IPS-18a (cell line): ENCODE results near the gene ARHGAP21.

ENCODE experiments used
- H3K27ac ChIP-seq: one replicate; pipeline ENCODE4 v1.5.1; 2013; ENCODE audit warnings: low read length
- H3K27me3 ChIP-seq: one replicate; pipeline ENCODE4 v1.6.1; 2013; ENCODE audit warnings: mild to moderate bottlenecking, low read length; ENCODE audit not compliant: control insufficient read depth, insufficient read depth
- H3K36me3 ChIP-seq: one replicate; pipeline ENCODE4 v1.6.1; 2013; ENCODE audit warnings: low read depth, low read length; ENCODE audit not compliant: control insufficient read depth
- H3K4me1 ChIP-seq: one replicate; pipeline ENCODE4 v1.6.1; 2013; ENCODE audit warnings: low read depth, low read length; ENCODE audit not compliant: control insufficient read depth
- H3K4me3 ChIP-seq: one replicate; pipeline ENCODE4 v1.5.1; 2013; ENCODE audit warnings: low read length
- H3K9ac ChIP-seq: one replicate; pipeline ENCODE4 v1.6.1; 2013; ENCODE audit warnings: mild to moderate bottlenecking, low read length, moderate library complexity
- H3K9me3 ChIP-seq: one replicate; pipeline ENCODE4 v1.6.1; 2013; ENCODE audit warnings: low read depth, low read length; ENCODE audit not compliant: control insufficient read depth

Gene ARHGAP21

DNA sequence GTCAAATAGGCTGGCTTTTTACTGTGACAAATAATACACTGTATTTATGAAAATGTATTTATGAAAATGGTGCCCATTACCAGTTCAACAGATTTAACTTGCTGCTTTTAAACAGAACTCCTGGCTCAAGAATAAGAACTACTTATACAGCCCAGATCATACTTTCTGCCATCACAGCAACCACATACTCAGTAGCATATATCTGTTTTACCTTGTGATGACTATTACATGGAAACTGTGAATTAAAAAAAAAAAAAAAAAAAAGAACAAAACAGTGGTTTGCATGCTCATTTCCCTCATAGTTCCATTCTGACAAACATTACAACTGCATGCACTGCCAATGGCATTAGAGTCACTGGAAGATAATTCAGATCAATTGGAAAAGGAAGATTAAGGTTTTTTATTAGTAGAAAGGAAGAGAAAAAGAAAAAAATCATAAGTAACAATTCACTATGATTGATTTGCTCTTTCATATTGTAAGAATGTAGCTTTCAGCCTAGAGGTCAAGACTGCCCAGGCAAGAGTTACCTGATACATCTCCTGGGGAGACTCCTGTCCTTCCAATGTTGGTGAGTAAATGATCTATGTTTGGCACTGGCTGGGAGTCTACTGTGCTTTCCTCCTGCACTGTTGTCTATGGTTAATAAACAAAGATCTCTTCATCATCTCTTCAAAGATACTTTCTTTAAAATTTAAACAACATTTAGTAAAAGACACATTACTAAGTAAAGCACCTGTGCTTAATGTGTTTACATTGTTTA, 132.8 kb downstream of the ARHGAP21 start:
- Histone ChIP-seq H3K27ac (no peak overlapping the region), H3K9ac (no peak overlapping the region), H3K36me3 (peaks cover 75% of the 10 kb centered on the region), H3K9me3 (no peaks in the 10 kb centered on the region), H3K4me3 (no peak overlapping the region), H3K27me3 (no peaks in the 10 kb centered on the region), H3K4me1 (no peaks in the 10 kb centered on the region)

DNA sequence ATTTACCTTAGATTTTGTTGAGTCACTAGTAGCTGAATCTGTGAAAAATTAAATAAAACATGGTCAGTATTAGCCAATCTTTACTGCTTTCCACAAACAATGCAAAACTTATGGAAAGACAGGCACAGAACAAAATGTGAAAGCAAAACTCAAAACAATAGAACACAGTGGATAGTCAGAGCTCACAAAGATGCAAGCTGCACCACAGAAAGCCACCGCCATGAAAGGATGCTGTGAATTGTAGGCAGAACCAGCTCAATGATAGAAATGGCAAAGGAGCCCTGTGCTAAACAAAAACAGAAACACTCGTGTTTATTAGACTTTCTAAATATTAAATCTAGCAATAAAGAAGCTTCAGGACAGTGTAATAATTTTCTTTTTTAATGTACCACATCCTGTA, 134.4 kb downstream of the ARHGAP21 start:
- no peaks in the 10 kb centered on the region for H3K9me3 ChIP-seq
- no peak overlapping the region for H3K4me3 ChIP-seq
- no peak overlapping the region for H3K27ac ChIP-seq
- peaks cover 59% of the 10 kb centered on the region for H3K36me3 ChIP-seq
- no peaks in the 10 kb centered on the region for H3K27me3 ChIP-seq
- H3K4me1 ChIP-seq, result no peaks in the 10 kb centered on the region
- no peak overlapping the region for H3K9ac ChIP-seq

DNA sequence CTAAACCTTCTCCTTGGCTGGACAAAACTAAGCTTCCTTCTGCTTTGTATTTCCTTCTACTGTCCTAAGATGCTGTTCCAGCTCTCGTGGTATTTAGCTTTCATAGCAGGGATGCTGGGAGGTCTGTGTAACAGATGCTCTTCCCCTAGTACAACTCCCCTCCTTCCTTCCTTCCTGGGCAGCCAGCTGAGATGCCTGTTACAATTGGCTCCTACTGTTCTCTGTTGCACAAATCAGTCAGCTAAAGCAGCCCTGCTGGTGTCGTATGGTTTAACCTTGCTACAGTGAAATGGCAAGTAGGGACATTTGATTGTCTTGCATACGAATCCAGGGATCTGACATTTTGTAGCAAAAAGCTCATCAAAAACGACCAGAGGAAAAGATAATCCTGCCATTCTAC, 143.8 kb downstream of the ARHGAP21 start:
- H3K4me1 ChIP-seq, result peaks cover 8% of the 10 kb centered on the region
- no peaks in the 10 kb centered on the region for H3K27me3 ChIP-seq
- no peaks in the 10 kb centered on the region for H3K9me3 ChIP-seq
- H3K27ac ChIP-seq, result no peak overlapping the region
- no peak overlapping the region for H3K4me3 ChIP-seq
- H3K36me3 ChIP-seq, result peaks cover 7% of the 10 kb centered on the region
- no peak overlapping the region for H3K9ac ChIP-seq

DNA sequence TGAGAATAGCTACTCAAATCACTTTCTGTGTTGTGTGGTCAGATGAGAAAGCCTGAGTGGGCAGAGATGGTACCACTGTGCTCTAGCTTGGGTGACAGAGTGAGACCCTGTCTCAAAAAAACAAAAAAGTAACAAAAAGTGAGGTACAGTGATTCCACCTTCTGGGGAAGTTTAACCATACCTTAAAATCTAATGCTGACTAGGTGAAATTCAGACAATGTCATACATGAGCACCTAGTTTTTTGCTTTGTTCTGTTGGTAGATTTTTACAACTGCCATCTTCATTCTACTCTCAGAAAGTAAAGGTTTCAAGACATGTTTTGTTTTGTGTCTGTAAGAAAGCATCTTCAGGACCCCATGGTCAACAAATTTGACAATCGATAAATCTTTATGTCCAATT, 144.2 kb downstream of the ARHGAP21 start:
- peaks cover 7% of the 10 kb centered on the region for H3K36me3 ChIP-seq
- peaks cover 8% of the 10 kb centered on the region for H3K4me1 ChIP-seq
- no peak overlapping the region for H3K9ac ChIP-seq
- H3K27me3 ChIP-seq, result no peaks in the 10 kb centered on the region
- H3K9me3 ChIP-seq, result no peaks in the 10 kb centered on the region
- H3K4me3 ChIP-seq, result no peak overlapping the region
- H3K27ac ChIP-seq, result no peak overlapping the region

DNA sequence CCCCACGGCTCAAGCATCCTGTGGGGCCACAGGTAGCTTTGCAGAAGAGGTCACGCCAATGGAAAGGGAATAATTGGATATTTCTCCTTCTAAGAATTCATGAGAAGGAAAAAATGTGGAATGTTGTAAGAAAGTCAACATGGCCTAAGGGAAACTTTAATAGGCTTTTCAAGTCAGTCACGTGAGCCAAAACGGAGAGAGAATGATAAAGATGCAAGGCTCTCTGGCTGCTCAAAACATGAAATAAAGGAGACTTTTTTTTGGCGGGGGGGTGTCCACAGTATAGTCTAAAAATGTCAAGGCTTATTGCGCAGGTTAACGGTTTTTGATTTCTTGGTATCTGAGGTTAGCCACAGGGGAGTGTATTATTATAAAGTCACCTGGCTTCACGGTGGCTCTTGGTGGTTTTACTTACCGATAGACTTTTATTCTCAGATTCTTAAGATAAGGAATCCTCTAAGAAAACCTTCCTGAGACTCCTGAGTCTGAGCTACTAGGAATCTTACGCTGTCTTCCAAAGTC, 148.1 kb downstream of the ARHGAP21 start:
- no peak overlapping the region for H3K4me3 ChIP-seq
- no peak overlapping the region for H3K27ac ChIP-seq
- peaks cover 8% of the 10 kb centered on the region for H3K4me1 ChIP-seq
- no peaks in the 10 kb centered on the region for H3K9me3 ChIP-seq
- no peaks in the 10 kb centered on the region for H3K36me3 ChIP-seq
- no peak overlapping the region for H3K9ac ChIP-seq
- no peaks in the 10 kb centered on the region for H3K27me3 ChIP-seq

DNA sequence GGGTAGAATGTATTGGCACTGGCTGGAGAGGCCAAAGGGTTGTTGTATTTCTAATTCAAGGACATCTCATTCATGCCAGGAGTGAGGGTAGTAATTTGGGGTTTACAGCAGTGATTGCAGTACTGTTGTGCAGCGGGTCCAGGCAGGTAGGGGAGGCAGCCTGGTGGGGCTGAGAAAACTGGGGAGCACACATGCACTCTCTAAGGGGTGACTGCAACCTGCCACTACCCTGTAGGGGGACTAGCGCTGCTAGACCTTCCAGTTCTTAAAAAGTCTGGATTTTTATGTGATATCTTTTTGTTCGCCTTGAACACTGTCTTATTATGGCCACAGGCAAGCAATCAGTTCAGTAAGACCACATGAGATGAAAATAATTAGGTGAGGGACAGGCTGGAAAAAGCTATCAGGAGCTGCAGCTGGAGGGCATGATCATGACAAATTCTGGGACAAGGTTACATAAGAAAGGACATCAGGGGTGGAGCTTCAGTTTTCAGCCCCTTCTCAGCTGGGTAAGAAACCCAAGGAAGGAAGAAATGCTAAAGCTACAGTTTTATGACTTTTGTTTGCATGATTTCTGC, 149.0 kb downstream of the ARHGAP21 start:
- Histone ChIP-seq H3K36me3 (no peaks in the 10 kb centered on the region), H3K27me3 (no peaks in the 10 kb centered on the region), H3K4me1 (peaks cover under 1% of the 10 kb centered on the region), H3K9me3 (no peaks in the 10 kb centered on the region), H3K4me3 (no peak overlapping the region), H3K27ac (no peak overlapping the region), H3K9ac (no peak overlapping the region)

DNA sequence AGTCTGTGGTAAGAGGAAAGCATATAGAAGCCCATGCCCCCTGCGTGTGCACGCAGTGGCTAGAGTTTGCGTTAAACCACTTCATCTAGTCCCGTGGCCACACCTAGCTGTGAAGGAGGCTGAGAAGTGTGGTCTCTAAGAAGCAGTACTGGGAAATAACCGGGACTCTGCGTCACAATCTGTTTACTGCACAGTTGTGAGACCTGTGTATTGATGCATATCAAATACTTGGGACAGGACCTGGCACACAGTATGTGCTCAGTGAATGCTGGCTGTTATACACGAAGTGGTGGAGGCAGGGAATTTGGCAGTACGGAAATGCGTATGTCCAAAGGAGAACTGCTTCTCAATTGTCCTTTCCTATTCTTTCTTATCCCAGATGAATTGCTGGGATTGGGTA, 149.5 kb downstream of the ARHGAP21 start:
- Histone ChIP-seq H3K27me3 (no peaks in the 10 kb centered on the region), H3K27ac (no peak overlapping the region), H3K4me1 (no peaks in the 10 kb centered on the region), H3K4me3 (no peak overlapping the region), H3K9ac (no peak overlapping the region), H3K36me3 (no peaks in the 10 kb centered on the region), H3K9me3 (no peaks in the 10 kb centered on the region)

DNA sequence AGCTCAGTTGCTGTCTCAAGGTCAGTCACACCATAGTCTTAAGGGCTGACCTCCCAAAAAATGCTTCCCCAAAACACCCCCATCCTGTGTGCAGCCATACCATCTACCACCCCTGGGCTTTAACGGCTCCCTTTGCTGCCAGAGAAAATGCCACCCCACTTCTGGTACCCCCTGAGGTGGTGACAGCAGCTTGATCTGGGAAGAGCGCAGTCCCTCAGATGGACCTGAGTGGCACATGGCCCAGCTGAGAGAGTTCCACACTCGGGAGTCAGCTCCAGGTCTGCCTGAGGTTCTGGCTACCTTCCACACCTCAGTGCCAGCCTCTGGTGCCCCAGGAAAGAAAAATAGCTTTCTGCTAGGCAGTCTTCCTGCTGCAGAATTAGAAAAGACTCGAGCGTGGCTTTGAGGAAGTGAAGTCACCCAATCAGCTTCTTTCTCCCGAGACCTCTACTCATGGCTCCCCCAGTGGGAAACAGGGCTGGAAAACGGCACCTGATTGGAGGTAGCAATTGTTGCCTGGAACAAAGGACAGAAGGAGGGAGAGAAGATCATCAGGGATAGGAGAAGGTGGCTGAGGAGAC, 151.7 kb downstream of the ARHGAP21 start:
- Histone ChIP-seq H3K36me3 (no peaks in the 10 kb centered on the region), H3K9me3 (no peaks in the 10 kb centered on the region), H3K27ac (no peak overlapping the region), H3K27me3 (no peaks in the 10 kb centered on the region), H3K9ac (no peak overlapping the region), H3K4me1 (no peaks in the 10 kb centered on the region), H3K4me3 (no peak overlapping the region)

DNA sequence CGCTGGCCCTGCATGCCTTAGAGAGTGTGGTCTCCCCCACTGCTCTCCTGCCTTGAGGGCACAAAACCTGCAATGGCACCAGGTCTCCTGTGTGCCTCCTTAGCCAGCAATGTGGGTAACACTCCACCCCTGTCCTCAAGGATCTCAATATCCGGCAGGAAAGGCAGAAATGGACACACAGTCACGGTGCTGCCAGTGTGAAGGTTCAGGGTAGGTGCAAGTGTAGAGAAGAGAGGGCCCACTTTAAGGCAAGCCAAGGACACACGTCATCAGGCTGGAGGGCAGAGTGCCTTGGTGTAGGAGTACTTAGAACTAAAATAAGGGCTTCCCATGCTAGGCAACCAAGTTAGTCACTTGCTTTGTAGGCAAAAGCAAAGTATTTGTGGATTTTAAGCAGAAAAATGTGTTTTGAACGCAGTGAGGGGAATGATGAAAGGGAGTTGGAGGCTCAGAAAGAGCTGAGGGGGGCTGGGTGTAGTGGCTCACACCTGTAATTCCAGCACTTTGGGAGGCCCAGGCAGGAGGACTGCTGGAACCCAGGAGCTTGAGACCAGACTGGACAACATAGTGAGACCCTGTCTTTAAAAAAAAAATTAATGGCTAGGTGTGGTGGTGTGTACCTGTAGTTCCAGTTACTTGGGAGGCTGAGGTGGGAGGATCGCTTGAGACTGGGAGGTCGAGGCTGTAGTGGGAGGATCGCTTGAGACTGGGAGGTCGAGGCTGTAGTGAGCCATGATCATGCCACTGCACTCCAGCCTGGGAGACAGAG, 152.8 kb downstream of the ARHGAP21 start:
- Histone ChIP-seq H3K27me3 (no peaks in the 10 kb centered on the region), H3K27ac (no peak overlapping the region), H3K9ac (no peak overlapping the region), H3K4me3 (no peak overlapping the region), H3K9me3 (no peaks in the 10 kb centered on the region), H3K36me3 (no peaks in the 10 kb centered on the region), H3K4me1 (no peaks in the 10 kb centered on the region)

DNA sequence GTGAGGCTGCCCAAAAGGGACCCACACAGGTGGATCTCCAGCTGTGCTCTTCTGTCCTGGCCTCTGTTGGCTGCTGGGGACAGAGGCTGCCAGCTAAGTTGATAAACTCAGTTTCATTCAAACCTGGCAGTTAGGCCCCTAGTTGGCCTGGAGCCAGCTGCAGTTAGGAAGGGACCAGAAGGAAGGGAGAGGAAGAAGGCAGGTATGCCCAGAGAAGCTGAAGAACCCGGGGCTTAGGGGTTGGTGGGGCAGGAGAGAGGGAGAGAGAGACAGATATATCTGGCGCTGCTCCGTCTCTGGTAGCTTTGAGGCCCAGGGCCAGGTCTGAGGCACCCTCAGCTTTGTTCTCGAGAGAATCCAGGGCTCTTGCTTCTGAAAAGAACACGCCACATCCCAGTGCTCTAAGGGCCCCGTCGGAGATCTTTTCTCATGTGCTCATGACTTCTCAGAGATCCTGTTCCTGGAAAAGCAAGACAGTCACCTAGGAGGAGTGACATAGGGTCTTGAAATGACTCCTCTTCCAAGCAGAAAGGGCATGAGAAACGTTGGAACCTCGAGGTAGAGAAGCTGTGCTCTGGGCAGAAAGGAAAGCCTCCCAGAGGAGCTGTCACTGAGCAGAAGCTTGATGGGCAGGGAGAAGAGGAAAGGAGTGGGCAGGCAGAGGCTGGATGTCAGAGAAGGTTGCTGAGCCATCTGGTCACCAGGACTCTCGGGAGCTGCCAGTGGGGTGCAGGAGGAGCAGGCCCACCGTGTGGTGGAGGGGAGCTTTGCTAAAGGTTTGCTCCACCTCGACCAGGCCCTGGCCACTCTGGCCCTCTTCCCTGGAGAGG, 153.6 kb downstream of the ARHGAP21 start:
- Histone ChIP-seq H3K9ac (no peak overlapping the region), H3K27me3 (no peaks in the 10 kb centered on the region)

DNA sequence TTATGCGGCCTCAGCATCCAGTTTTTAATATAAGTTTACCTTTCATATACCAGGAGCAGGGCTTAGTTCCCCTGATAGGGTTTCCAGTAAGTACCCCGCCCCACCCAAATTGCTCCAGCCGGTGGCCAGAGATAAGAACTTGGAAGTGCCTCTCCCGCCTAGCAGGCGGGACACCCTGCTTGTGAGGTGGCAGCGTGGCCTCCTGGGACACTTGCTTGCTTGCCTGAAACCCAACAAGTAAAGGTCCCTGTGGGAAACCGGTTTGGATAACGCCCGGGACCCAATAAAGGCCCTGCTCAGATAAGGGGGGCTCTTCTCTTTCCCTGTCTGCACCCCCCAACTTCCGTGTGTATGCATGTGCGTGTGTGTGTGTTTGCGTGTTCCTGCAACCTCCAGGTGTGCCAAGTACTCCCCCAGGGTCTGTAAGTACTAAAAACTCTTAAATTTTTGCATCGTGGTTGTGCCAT, 154.3 kb downstream of the ARHGAP21 start:
- Histone ChIP-seq H3K27ac (no peak overlapping the region), H3K9me3 (no peaks in the 10 kb centered on the region), H3K36me3 (no peaks in the 10 kb centered on the region), H3K27me3 (no peaks in the 10 kb centered on the region), H3K4me3 (no peak overlapping the region), H3K4me1 (no peaks in the 10 kb centered on the region), H3K9ac (no peak overlapping the region)

More for the DNA sequence above, 153.6 kb downstream of the ARHGAP21 start:
- Histone ChIP-seq H3K4me1 (no peaks in the 10 kb centered on the region), H3K36me3 (no peaks in the 10 kb centered on the region), H3K9me3 (no peaks in the 10 kb centered on the region), H3K27ac (no peak overlapping the region), H3K4me3 (no peak overlapping the region)
